K562 (cell line): Measurements from ENCODE around the gene MITF. TPM values are rescaled to one million over a fixed set of nuclear protein-coding genes. Genes with fewer than 3 reads are reported as not detected.

ENCODE experiments used
- BACH1 ChIP-seq: fragments of 200-800 bp; sonication (Bioruptor generic); IDR thresholded peaks from 2 replicates; pipeline ENCODE4 v1.6.1; 2016; ENCODE audit warnings: missing genetic modification characterization, missing compliant biosample characterization
- E2F3 ChIP-seq: fragments of 250-450 bp; sonication (Bioruptor Pico); IDR thresholded peaks from 2 replicates; pipeline ENCODE4 v1.4.0; 2020; ENCODE audit warnings: mild to moderate bottlenecking
- ELF4 ChIP-seq: fragments of 450-650 bp; formaldehyde crosslinking; IDR thresholded peaks from 2 replicates; pipeline ENCODE4 v1.4.0; 2022; ENCODE audit warnings: missing genetic modification characterization
- HMGN3 ChIP-seq: IDR thresholded peaks from 2 replicates; pipeline ENCODE4 v1.6.1; 2011; ENCODE audit warnings: borderline replicate concordance, low read depth, mild to moderate bottlenecking, mixed read lengths, low read length; ENCODE audit not compliant: insufficient read length; ENCODE audit errors: extremely low read depth
- ID3 ChIP-seq, 2 experiments: fragments of 250-450 bp in 1 of 2; fragments of 450-650 bp in 1 of 2; sonication (Bioruptor Pico) in 1 of 2; IDR thresholded peaks; 2 replicates each; pipeline versions ENCODE4 v1.6.1 to v1.8.0; 2016 to 2021; ENCODE audit warnings: mild to moderate bottlenecking in 2 of 2, moderate library complexity in 2 of 2, missing compliant biosample characterization in 1 of 2, missing genetic modification characterization in 1 of 2
- MLLT1 ChIP-seq, 2 experiments: fragments of 450-650 bp; IDR thresholded peaks; 2 replicates each; pipeline ENCODE4 v1.6.1; 2016
- NFYB ChIP-seq: IDR thresholded peaks from 2 replicates; pipeline ENCODE4 v1.6.1; 2011; ENCODE audit warnings: mild to moderate bottlenecking, moderate library complexity; ENCODE audit not compliant: insufficient read length; ENCODE audit errors: extremely low read depth
- RBFOX2 ChIP-seq: fragments of 200-400 bp; formaldehyde crosslinking; IDR thresholded peaks from 2 replicates; pipeline ENCODE4 v1.6.1; 2017; ENCODE audit warnings: low read depth, mild to moderate bottlenecking, low read length, moderate library complexity
- RBM15 ChIP-seq: fragments of 200-400 bp; formaldehyde crosslinking; IDR thresholded peaks from 2 replicates; pipeline ENCODE4 v1.6.1; 2018; ENCODE audit warnings: mild to moderate bottlenecking, low read length, moderate library complexity; ENCODE audit not compliant: insufficient read depth
- SMARCC2 ChIP-seq: fragments of 450-650 bp; IDR thresholded peaks from 2 replicates; pipeline ENCODE4 v1.6.1; 2017; ENCODE audit warnings: antibody characterized with exemption, moderate library complexity, mild to moderate bottlenecking, low read depth
- SP1 ChIP-seq: sonication (generic); formaldehyde crosslinking; IDR thresholded peaks from 2 replicates; pipeline ENCODE4 v1.8.1; 2022; ENCODE audit warnings: mild to moderate bottlenecking, missing genetic modification reagents
- SREBF2 ChIP-seq: sonication (generic); formaldehyde crosslinking; IDR thresholded peaks from 2 replicates; pipeline ENCODE4 v1.4.0; 2020; ENCODE audit warnings: mild to moderate bottlenecking, missing genetic modification reagents
- WHSC1 ChIP-seq: IDR thresholded peaks from one replicate; pipeline ENCODE4 v1.6.1; 2012; ENCODE audit warnings: low read length, control low read depth, inconsistent platforms
- ZKSCAN3 ChIP-seq: fragments of 250-450 bp; sonication (Bioruptor Pico); IDR thresholded peaks from 2 replicates; pipeline ENCODE4 v1.4.0; 2020
- ZNF143 ChIP-seq: sonication (generic); formaldehyde crosslinking; IDR thresholded peaks from 2 replicates; pipeline ENCODE4 v1.9.0; 2022; ENCODE audit warnings: mild to moderate bottlenecking, missing genetic modification reagents
- ZNF175 ChIP-seq: fragments of 200-800 bp; sonication (Bioruptor generic); IDR thresholded peaks from 2 replicates; pipeline ENCODE4 v1.6.1; 2016; ENCODE audit warnings: low read depth, mild to moderate bottlenecking, missing genetic modification characterization, missing compliant biosample characterization
- ZNF436 ChIP-seq: fragments of 250-450, 450-650 bp; sonication (Bioruptor Pico); formaldehyde crosslinking; IDR thresholded peaks from 2 replicates; pipeline ENCODE4 v1.7.0; 2020; ENCODE audit warnings: mild to moderate bottlenecking
- ZNF584 ChIP-seq: fragments of 200-800 bp; sonication (Bioruptor generic); IDR thresholded peaks from 2 replicates; pipeline ENCODE4 v1.6.1; 2016; ENCODE audit warnings: low read depth, mild to moderate bottlenecking, missing genetic modification characterization, missing compliant biosample characterization
- ZNF717 ChIP-seq: fragments of 250-450 bp; sonication (Bioruptor Pico); IDR thresholded peaks from 2 replicates; pipeline ENCODE4 v1.5.0; 2021
- ZNF75A ChIP-seq: fragments of 450-650 bp; formaldehyde crosslinking; IDR thresholded peaks from 2 replicates; pipeline ENCODE4 v1.4.0; 2020; ENCODE audit warnings: mild to moderate bottlenecking
- ZNF764 ChIP-seq: fragments of 250-450 bp; sonication (Bioruptor Pico); IDR thresholded peaks from 2 replicates; pipeline ENCODE4 v1.4.0; 2020; ENCODE audit warnings: low read depth, mild to moderate bottlenecking, moderate library complexity
- ZNF778 ChIP-seq: fragments of 450-650 bp; formaldehyde crosslinking; IDR thresholded peaks from 2 replicates; pipeline ENCODE4 v1.4.0; 2020; ENCODE audit warnings: mild to moderate bottlenecking, moderate library complexity
- polyA plus RNA-seq, 8 experiments: library from polyadenylated mRNA; depleted of rRNA in 4 of 8; stranded (reverse) in 5 of 8; unstranded in 3 of 8; fragments of >200 nt; fragmentation: Nextera tagmentation in 2 of 8; fragmentation: Illumina TruSeq in 1 of 8; extraction: Ambion mirVana in 2 of 8; extraction: Trizol in 1 of 8; gene quantifications; 2 replicates each; pipeline versions ENCODE4 v1.2.1 to v1.2.3, GENCODE V29; 2011 to 2014; ENCODE audit warnings: inconsistent platforms in 1 of 8, missing spikeins in 1 of 8
- total RNA-seq, 7 experiments: library from RNA; depleted of rRNA in 6 of 7; stranded (reverse); fragments of >200 nt in 6 of 7; fragmentation: Illumina TruSeq in 2 of 7; extraction: Trizol in 2 of 7; gene quantifications; 2 replicates each; pipeline versions ENCODE4 v1.2.1 to v1.2.3, GENCODE V29; 2011 to 2021; ENCODE audit warnings: low replicate concordance in 1 of 7
- TF ChIP-seq, protein P1 (sequence below): fragments of 450-650 bp; IDR thresholded peaks from 2 replicates; pipeline ENCODE4 v1.6.1; 2018; ENCODE audit not compliant: partially characterized antibody

The MITF gene
- total and polyA plus RNA-seq, 9 of the 15 experiments (the other 6 are each of a cell fraction or from before 2014, with no cell fraction given) = 5.6 to 14.9 (median 11.1) TPM

GRCh38 chr3:69999140-70000027 is 260.1 kb downstream of the MITF start, which contains the start of gene SAMMSON (continued):
- TF ChIP-seq HMGN3 = no peak
- no peak for TF ChIP-seq WHSC1
- TF ChIP-seq E2F3 (CRISPR knock-in tag) = peak; percentile 89; the same call in 1 of the 2 replicates
- TF ChIP-seq ZNF436 = no peak
- TF ChIP-seq SMARCC2 = no peak
- TF ChIP-seq RBFOX2 = peak; percentile 98
- no peak for TF ChIP-seq ELF4 (CRISPR knock-in tag)
- TF ChIP-seq SREBF2 (CRISPR knock-in tag) = no peak
- no peak for TF ChIP-seq ID3 (CRISPR knock-in tag; IDR thresholded peaks at IDR 0.05)
- no peak for TF ChIP-seq ID3 (tag; IDR thresholded peaks at IDR 0.05)
- no peak for TF ChIP-seq RBM15
- TF ChIP-seq ZNF143 (CRISPR knock-in tag) = no peak
- TF ChIP-seq SP1 (CRISPR knock-in tag) = peak; percentile 72
- no peak for TF ChIP-seq ZKSCAN3 (CRISPR knock-in tag)
- no peak for TF ChIP-seq ZNF584 (CRISPR knock-in tag)
- peak; percentile 51; the same call in 1 of the 2 replicates for TF ChIP-seq ZNF175 (CRISPR knock-in tag)
- TF ChIP-seq ZNF764 (CRISPR knock-in tag) = no peak
- TF ChIP-seq NFYB = no peak
- TF ChIP-seq ZNF75A (CRISPR knock-in tag) = no peak
- TF ChIP-seq, protein P1, sequence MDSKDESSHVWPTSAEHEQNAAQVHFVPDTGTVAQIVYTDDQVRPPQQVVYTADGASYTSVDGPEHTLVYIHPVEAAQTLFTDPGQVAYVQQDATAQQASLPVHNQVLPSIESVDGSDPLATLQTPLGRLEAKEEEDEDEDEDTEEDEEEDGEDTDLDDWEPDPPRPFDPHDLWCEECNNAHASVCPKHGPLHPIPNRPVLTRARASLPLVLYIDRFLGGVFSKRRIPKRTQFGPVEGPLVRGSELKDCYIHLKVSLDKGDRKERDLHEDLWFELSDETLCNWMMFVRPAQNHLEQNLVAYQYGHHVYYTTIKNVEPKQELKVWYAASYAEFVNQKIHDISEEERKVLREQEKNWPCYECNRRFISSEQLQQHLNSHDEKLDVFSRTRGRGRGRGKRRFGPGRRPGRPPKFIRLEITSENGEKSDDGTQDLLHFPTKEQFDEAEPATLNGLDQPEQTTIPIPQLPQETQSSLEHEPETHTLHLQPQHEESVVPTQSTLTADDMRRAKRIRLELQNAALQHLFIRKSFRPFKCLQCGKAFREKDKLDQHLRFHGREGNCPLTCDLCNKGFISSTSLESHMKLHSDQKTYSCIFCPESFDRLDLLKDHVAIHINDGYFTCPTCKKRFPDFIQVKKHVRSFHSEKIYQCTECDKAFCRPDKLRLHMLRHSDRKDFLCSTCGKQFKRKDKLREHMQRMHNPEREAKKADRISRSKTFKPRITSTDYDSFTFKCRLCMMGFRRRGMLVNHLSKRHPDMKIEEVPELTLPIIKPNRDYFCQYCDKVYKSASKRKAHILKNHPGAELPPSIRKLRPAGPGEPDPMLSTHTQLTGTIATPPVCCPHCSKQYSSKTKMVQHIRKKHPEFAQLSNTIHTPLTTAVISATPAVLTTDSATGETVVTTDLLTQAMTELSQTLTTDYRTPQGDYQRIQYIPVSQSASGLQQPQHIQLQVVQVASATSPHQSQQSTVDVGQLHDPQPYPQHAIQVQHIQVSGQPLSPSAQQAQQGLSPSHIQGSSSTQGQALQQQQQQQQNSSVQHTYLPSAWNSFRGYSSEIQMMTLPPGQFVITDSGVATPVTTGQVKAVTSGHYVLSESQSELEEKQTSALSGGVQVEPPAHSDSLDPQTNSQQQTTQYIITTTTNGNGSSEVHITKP = peak; percentile 32
- TF ChIP-seq ZNF717 (CRISPR knock-in tag) = no peak
- no peak for TF ChIP-seq BACH1
- TF ChIP-seq MLLT1 (IDR thresholded peaks at IDR 0.05) = 0 out of 4 replicates have a peak, but pooled peaks of 1 of the 2 experiments have one; percentile 11
- TF ChIP-seq ZNF778 = no peak
